ENCODE measurements around the gene REG3G. TPM values are rescaled to one million over a fixed set of nuclear protein-coding genes. Genes with fewer than 3 reads are reported as not detected.

Gene REG3G
- total and polyA plus RNA-seq, 5 experiments from 2014 or later: not detected

GRCh38 chr2:78993518-78994148 lies 31.9 kb upstream of the REG3G start:
- Mint-ChIP-seq H3K36me3 (peaks cover 0 to 20% (median 0%) of the 10 kb centered on the region in 3 donors), H3K27me3 (peaks cover 17 to 34% (median 29%) of the 10 kb centered on the region in 5 donors), H3K4me1 (peaks cover 0 to 6% (median 2%) of the 10 kb centered on the region in 4 donors), H3K4me3 (no peak overlapping the region), H3K9me3 (peaks cover 0 to 33% (median 16%) of the 10 kb centered on the region in 9 donors), H3K27ac (no peak overlapping the region)
- DNase-seq (no peak), ATAC-seq (no peak)
- POLR2A ChIA-PET: no interaction called here

GRCh38 chr2:78994789-78995188 lies 30.7 kb upstream of the REG3G start:
- POLR2A ChIA-PET: no interaction called here
- Mint-ChIP-seq H3K4me3 (no peak overlapping the region), H3K4me1 (peaks cover 0 to 6% (median 2%) of the 10 kb centered on the region in 4 donors), H3K9me3 (peaks cover 0 to 33% (median 16%) of the 10 kb centered on the region in 9 donors), H3K27ac (no peak overlapping the region), H3K27me3 (peaks cover 17 to 34% (median 29%) of the 10 kb centered on the region in 5 donors), H3K36me3 (peaks cover 0 to 20% (median 0%) of the 10 kb centered on the region in 3 donors)
- DNase-seq (no peak), ATAC-seq (no peak)

GRCh38 chr2:78999406-78999805 lies 26.1 kb upstream of the REG3G start:
- Mint-ChIP-seq H3K27ac (no peak overlapping the region), H3K4me3 (no peak overlapping the region), H3K36me3 (peaks cover 0 to 15% (median 0%) of the 10 kb centered on the region in 3 donors), H3K9me3 (peaks cover 0 to 28% (median 9%) of the 10 kb centered on the region in 9 donors), H3K27me3 (peaks cover 3 to 15% (median 9%) of the 10 kb centered on the region in 5 donors), H3K4me1 (peaks cover 0 to 2% (median 0%) of the 10 kb centered on the region in 4 donors)
- no peak for DNase-seq
- POLR2A ChIA-PET: no interaction called here
- no peak for ATAC-seq

- H3K27me3 Mint-ChIP-seq: peaks cover under 1 to 9% (median 4%) of the 10 kb centered on the region in 5 donors
- H3K4me3 Mint-ChIP-seq: no peak overlapping the region
- peaks cover 0 to 22% (median 6%) of the 10 kb centered on the region in 9 donors for H3K9me3 Mint-ChIP-seq
- POLR2A ChIA-PET: no interaction called here
- no peak for ATAC-seq
- H3K27ac Mint-ChIP-seq: no peak overlapping the region
- peaks cover 0 to under 1% (median 0%) of the 10 kb centered on the region in 4 donors for H3K4me1 Mint-ChIP-seq
- peaks cover 0 to 10% (median 0%) of the 10 kb centered on the region in 3 donors for H3K36me3 Mint-ChIP-seq
- DNase-seq: no peak
Measured at GRCh38 chr2:79000008-79000576, 25.4 kb upstream of the REG3G start.

- H3K27ac Mint-ChIP-seq: no peak overlapping the region
- peaks cover 0 to 8% (median 0%) of the 10 kb centered on the region in 3 donors for H3K36me3 Mint-ChIP-seq
- no peak for ATAC-seq
- no peaks in the 10 kb centered on the region for H3K4me1 Mint-ChIP-seq
- H3K9me3 Mint-ChIP-seq: peaks cover 0 to 20% (median 7%) of the 10 kb centered on the region in 9 donors
- POLR2A ChIA-PET: no interaction called here
- peaks cover 0 to 8% (median 1%) of the 10 kb centered on the region in 5 donors for H3K27me3 Mint-ChIP-seq
- no peak overlapping the region for H3K4me3 Mint-ChIP-seq
- no peak for DNase-seq
Measured at GRCh38 chr2:79001285-79001684, 24.2 kb upstream of the REG3G start.

- DNase-seq (no peak), ATAC-seq (no peak)
- peaks cover 0 to 8% (median 2%) of the 10 kb centered on the region in 5 donors for H3K27me3 Mint-ChIP-seq
- H3K4me3 Mint-ChIP-seq: no peak overlapping the region
- POLR2A ChIA-PET: no interaction called here
- no peaks in the 10 kb centered on the region for H3K4me1 Mint-ChIP-seq
- H3K9me3 Mint-ChIP-seq: peaks cover 0 to 28% (median 7%) of the 10 kb centered on the region in 9 donors
- H3K36me3 Mint-ChIP-seq: peaks cover 0 to 8% (median 0%) of the 10 kb centered on the region in 3 donors
- no peak overlapping the region for H3K27ac Mint-ChIP-seq
Measured at GRCh38 chr2:79004680-79005079, 20.8 kb upstream of the REG3G start.

- POLR2A ChIA-PET: no interaction called here
- no peak for ATAC-seq
- H3K9me3 Mint-ChIP-seq: peaks cover 0 to 24% (median 7%) of the 10 kb centered on the region in 9 donors
- no peaks in the 10 kb centered on the region for H3K4me1 Mint-ChIP-seq
- no peak overlapping the region for H3K27ac Mint-ChIP-seq
- peaks cover 0 to 8% (median 0%) of the 10 kb centered on the region in 3 donors for H3K36me3 Mint-ChIP-seq
- H3K4me3 Mint-ChIP-seq: no peak overlapping the region
- no peak for DNase-seq
- peaks cover 0 to 7% (median 2%) of the 10 kb centered on the region in 5 donors for H3K27me3 Mint-ChIP-seq
Measured at GRCh38 chr2:79005216-79005615, 20.3 kb upstream of the REG3G start.

- Mint-ChIP-seq H3K9me3 (peaks cover 0 to 10% (median 2%) of the 10 kb centered on the region in 9 donors), H3K4me1 (no peaks in the 10 kb centered on the region), H3K4me3 (no peak overlapping the region), H3K36me3 (no peaks in the 10 kb centered on the region), H3K27ac (no peak overlapping the region), H3K27me3 (peaks cover 0 to 2% (median 0%) of the 10 kb centered on the region in 5 donors)
- ATAC-seq: no peak
- no peak for DNase-seq
- POLR2A ChIA-PET: no interaction called here
Measured at GRCh38 chr2:79009388-79009787, 16.1 kb upstream of the REG3G start.

- no peaks in the 10 kb centered on the region for H3K36me3 Mint-ChIP-seq
- no peaks in the 10 kb centered on the region for H3K4me1 Mint-ChIP-seq
- peaks cover 0 to 2% (median 0%) of the 10 kb centered on the region in 5 donors for H3K27me3 Mint-ChIP-seq
- H3K9me3 Mint-ChIP-seq: peaks cover 0 to 10% (median 2%) of the 10 kb centered on the region in 9 donors
- POLR2A ChIA-PET: no interaction called here
- DNase-seq (no peak), ATAC-seq (no peak)
- H3K27ac Mint-ChIP-seq: no peak overlapping the region
- H3K4me3 Mint-ChIP-seq: no peak overlapping the region
Measured at GRCh38 chr2:79011496-79011895, 14.0 kb upstream of the REG3G start.

- ATAC-seq (no peak), DNase-seq (no peak)
- H3K4me3 Mint-ChIP-seq: no peak overlapping the region
- H3K27me3 Mint-ChIP-seq: no peaks in the 10 kb centered on the region
- H3K36me3 Mint-ChIP-seq: no peaks in the 10 kb centered on the region
- no peaks in the 10 kb centered on the region for H3K4me1 Mint-ChIP-seq
- H3K27ac Mint-ChIP-seq: no peak overlapping the region
- H3K9me3 Mint-ChIP-seq: peaks cover 0 to 6% (median 1%) of the 10 kb centered on the region in 9 donors
- POLR2A ChIA-PET: no interaction called here
Measured at GRCh38 chr2:79013629-79014028, 11.9 kb upstream of the REG3G start.

GRCh38 chr2:79016342-79016741 lies 9.2 kb upstream of the REG3G start:
- Mint-ChIP-seq H3K27ac (no peak overlapping the region), H3K4me3 (no peak overlapping the region), H3K36me3 (no peaks in the 10 kb centered on the region), H3K27me3 (no peaks in the 10 kb centered on the region), H3K4me1 (no peaks in the 10 kb centered on the region), H3K9me3 (peaks cover 0 to 12% (median 0%) of the 10 kb centered on the region in 9 donors)
- POLR2A ChIA-PET: no interaction called here
- DNase-seq: no peak
- no peak for ATAC-seq

GRCh38 chr2:79026061-79026460 lies 559 bp downstream of the REG3G start:
- Mint-ChIP-seq H3K27ac (no peak overlapping the region), H3K27me3 (no peaks in the 10 kb centered on the region), H3K4me1 (no peaks in the 10 kb centered on the region), H3K9me3 (peaks cover 0 to 35% (median 4%) of the 10 kb centered on the region in 9 donors), H3K4me3 (no peak overlapping the region), H3K36me3 (no peaks in the 10 kb centered on the region)
- no peak for DNase-seq
- no peak for ATAC-seq
- POLR2A ChIA-PET: no interaction called here

- peaks cover 0 to 2% (median 0%) of the 10 kb centered on the region in 4 donors for H3K4me1 Mint-ChIP-seq
- no peak overlapping the region for H3K27ac Mint-ChIP-seq
- H3K4me3 Mint-ChIP-seq: no peak overlapping the region
- DNase-seq (no peak), ATAC-seq (no peak)
- no peaks in the 10 kb centered on the region for H3K36me3 Mint-ChIP-seq
- POLR2A ChIA-PET: no interaction called here
- H3K27me3 Mint-ChIP-seq: no peaks in the 10 kb centered on the region
- peaks cover 0 to 11% (median 3%) of the 10 kb centered on the region in 9 donors for H3K9me3 Mint-ChIP-seq
Measured at GRCh38 chr2:79039944-79040343, 14.4 kb downstream of the REG3G start.

Measured in naive thymus-derived CD8-positive, alpha-beta T cell (primary cell).